ENCODE results near the gene YPEL1.
A peak's percentile ranks its signal among the peaks of the same experiment; 100 is the strongest.

The YPEL1 gene, protein sequence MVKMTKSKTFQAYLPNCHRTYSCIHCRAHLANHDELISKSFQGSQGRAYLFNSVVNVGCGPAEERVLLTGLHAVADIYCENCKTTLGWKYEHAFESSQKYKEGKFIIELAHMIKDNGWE

DNA sequence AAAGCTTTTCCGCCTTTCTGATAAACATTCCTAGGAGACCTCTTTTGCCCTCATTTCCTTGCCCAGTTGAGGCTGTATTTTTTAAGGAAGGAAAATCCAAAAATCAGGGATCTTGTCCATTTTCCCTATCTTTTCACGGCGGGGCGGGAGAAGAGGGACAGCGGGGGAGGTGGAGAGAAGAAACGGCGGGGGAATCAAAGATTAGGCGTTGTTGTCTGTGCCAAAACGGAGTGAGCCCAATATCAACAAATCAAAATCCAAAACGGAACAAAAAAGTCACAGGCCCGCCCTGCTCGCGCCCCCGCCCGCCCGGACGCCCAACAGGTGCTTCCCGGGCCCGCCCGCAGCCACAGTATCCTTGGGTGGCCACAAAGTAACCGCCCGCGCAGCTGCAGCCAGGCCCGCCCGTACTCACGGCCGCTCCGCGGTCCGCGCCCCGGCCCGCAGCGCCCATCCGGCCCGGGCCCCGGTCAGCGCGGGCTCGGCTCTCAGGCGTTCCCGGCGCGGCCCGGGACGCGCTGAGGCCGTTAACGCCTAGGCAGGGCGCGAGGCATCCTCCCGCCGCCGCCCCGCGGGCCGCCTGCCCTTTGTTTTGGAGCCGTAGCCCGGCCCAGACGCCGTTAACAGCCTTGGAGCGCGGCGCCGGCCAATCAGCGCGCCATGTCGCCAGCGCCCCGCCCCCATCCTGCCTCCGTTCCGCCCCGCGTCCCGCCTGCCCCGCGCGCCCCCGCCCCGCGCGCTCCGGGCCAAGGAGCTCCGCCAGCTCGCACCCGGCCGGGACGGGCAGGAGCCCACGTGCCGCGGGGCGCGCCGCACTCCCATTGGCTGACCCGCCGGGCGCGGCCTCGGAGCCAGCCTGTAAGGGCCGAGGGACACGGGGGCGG, at the start of gene YPEL1:
YPEL1 (minus strand) TSS at position 595 of the 884 bp plus-strand sequence. CDS start 25,050 bp downstream, outside the sequence.
- H3K27me3 Mint-ChIP-seq, result peaks cover 39% of the 10 kb centered on the region
- H3K36me3 Mint-ChIP-seq, result peaks cover 3% of the 10 kb centered on the region
- H3K9me3 Mint-ChIP-seq, result no peaks in the 10 kb centered on the region
- peak within 1 kb of the TSS; percentile 93 for H3K27ac Mint-ChIP-seq
- peak; percentile 96 for DNase-seq
- CTCF ChIA-PET, result interaction anchor here (1.8 kb wide), 1 partner anchor 7 kb away, joined by 3 read pairs; no protein-coding TSS in a partner anchor
- peak within 1 kb of the TSS; percentile 87 for H3K4me3 Mint-ChIP-seq
- H3K4me1 Mint-ChIP-seq, result peaks cover 19% of the 10 kb centered on the region

DNA sequence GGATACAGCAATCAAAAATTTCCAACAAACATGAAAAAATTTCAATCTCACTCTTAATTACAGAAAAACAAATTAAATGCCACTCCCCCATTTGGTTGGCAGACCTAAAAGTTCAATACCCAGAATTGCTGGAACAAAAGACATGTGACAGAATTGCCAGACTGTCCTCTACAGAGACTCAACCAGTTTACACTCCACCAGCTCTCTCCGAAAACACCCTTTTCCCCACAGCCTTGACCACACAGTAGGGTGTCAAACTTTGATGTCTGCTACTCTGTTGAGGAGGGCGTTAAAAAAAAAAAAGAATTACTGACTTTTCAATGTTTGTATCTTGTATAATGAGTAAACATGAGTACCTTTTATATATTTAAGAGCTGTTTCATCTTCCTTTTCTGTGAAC, 44.7 kb upstream of the YPEL1 start:
- no peaks in the 10 kb centered on the region for H3K27me3 Mint-ChIP-seq
- peak overlapping the region; percentile 19 for H3K27ac Mint-ChIP-seq
- CTCF ChIA-PET, result interaction anchor here (0.9 to 1.4 kb wide), 2 partner anchors 17 to 158 kb away, joined by 3 to 7 read pairs; no protein-coding TSS in a partner anchor

DNA sequence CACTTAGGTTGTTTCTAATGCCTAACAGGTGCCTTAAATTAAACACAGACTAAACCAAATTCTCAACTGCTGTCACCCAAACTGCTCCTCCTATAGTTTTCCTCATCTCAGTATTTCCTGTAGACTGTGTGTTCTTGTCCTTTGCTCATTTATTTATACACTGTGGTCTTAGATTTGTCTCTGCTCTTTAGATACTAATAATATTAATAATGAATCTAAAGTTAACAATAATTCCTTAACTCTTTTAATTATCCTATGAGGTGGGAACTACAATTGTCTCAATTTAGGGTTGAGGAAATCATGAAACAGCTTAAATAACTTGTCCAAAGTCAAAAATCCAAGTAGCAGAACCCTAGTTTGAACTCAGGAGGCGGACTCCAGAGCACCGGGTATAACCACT, 43.9 kb upstream of the YPEL1 start:
- Mint-ChIP-seq H3K27ac (no peak overlapping the region), H3K36me3 (peaks cover 23% of the 10 kb centered on the region), H3K27me3 (no peaks in the 10 kb centered on the region), H3K4me3 (no peak overlapping the region), H3K4me1 (no peaks in the 10 kb centered on the region), H3K9me3 (no peaks in the 10 kb centered on the region)
- CTCF ChIA-PET, result interaction anchor here (0.9 to 1.4 kb wide), 2 partner anchors 17 to 159 kb away, joined by 3 to 7 read pairs; no protein-coding TSS in a partner anchor
- no peak for DNase-seq

More for the DNA sequence above, 44.7 kb upstream of the YPEL1 start:
- Mint-ChIP-seq H3K4me3 (no peak overlapping the region), H3K36me3 (peaks cover 29% of the 10 kb centered on the region), H3K9me3 (no peaks in the 10 kb centered on the region), H3K4me1 (no peaks in the 10 kb centered on the region)
- DNase-seq, result no peak

DNA sequence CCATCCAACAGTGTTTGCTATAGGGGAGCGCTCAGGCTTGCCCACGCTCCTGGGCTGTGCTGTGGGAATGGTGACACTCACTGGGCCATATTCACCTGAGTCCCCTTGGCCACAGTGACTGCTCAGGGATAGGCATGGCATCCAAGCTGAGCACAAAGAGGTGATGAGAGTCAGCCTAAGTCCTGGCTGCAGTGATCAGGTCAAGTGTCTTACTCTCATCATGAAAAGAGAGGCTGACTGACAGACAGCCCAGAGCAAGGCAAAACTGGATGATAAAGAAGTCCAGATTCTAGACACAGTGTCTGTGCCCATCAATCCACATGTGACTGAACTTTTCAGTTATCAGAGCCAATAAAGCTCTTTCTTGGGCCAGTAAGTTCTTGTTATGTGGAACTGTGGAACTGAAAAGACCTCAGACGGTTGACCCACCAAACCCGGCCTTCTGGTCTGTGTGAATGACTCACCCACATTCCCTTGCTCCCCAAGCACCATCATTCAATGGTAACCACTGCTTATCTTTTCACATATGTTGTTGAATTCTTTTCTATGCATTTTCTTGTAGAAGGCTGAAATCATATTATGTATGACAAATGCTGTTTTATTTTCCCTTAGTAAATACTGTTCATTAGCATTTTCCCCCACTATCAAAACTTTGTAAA, 43.2 kb upstream of the YPEL1 start:
- CTCF ChIA-PET, result no interaction called here
- H3K9me3 Mint-ChIP-seq, result no peaks in the 10 kb centered on the region
- H3K27me3 Mint-ChIP-seq, result no peaks in the 10 kb centered on the region
- no peak overlapping the region for H3K27ac Mint-ChIP-seq
- no peak for DNase-seq
- peaks cover 24% of the 10 kb centered on the region for H3K36me3 Mint-ChIP-seq
- no peak overlapping the region for H3K4me3 Mint-ChIP-seq
- no peaks in the 10 kb centered on the region for H3K4me1 Mint-ChIP-seq

DNA sequence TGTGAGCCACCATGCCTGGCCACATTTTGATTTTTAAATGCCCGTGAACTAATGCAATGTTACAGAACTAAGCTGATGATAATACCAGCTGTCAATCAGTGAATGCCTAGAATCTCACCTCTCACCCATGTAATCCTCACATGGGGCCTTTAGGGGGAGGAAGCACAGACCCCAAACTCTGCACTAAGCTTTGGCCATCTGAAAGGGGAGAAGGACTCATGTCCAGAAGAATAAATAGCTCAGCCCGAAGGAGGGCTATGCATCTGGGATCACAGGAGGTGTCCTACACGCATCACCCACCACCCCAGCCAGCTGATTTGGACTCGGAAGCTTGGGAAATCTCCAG, 36.0 kb upstream of the YPEL1 start:
- H3K27ac Mint-ChIP-seq, result no peak overlapping the region
- H3K9me3 Mint-ChIP-seq, result no peaks in the 10 kb centered on the region
- DNase-seq, result no peak
- H3K36me3 Mint-ChIP-seq, result peaks cover 48% of the 10 kb centered on the region
- CTCF ChIA-PET, result no interaction called here
- no peaks in the 10 kb centered on the region for H3K27me3 Mint-ChIP-seq
- no peak overlapping the region for H3K4me3 Mint-ChIP-seq
- peaks cover 27% of the 10 kb centered on the region for H3K4me1 Mint-ChIP-seq

DNA sequence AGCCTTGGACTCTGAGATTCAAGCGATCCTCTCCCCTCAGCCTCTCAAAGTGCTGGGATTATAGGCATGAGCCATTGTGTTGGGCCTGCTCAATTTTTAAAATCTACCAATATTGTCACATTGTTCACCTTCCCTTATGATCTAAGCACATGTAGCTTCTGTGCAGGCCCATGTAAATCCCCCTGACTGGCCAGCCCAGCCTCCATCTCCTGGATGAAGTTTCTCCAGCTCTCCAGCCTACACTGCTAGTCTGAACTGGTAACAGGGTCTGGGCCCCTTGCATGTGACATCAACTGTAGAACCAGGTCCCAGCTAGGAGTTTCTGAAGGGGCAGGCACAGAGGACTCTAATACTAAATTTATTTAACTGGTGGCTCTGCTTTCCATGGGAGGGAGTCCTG, 32.8 kb upstream of the YPEL1 start:
- Mint-ChIP-seq H3K27me3 (no peaks in the 10 kb centered on the region), H3K9me3 (no peaks in the 10 kb centered on the region), H3K4me1 (peaks cover 55% of the 10 kb centered on the region), H3K4me3 (no peak overlapping the region), H3K36me3 (peaks cover 62% of the 10 kb centered on the region), H3K27ac (peak overlapping the region; percentile 64)
- DNase-seq, result no peak
- CTCF ChIA-PET, result interaction anchor here (0.7 kb wide), 1 partner anchor 89 kb away, joined by 3 read pairs; no protein-coding TSS in a partner anchor

DNA sequence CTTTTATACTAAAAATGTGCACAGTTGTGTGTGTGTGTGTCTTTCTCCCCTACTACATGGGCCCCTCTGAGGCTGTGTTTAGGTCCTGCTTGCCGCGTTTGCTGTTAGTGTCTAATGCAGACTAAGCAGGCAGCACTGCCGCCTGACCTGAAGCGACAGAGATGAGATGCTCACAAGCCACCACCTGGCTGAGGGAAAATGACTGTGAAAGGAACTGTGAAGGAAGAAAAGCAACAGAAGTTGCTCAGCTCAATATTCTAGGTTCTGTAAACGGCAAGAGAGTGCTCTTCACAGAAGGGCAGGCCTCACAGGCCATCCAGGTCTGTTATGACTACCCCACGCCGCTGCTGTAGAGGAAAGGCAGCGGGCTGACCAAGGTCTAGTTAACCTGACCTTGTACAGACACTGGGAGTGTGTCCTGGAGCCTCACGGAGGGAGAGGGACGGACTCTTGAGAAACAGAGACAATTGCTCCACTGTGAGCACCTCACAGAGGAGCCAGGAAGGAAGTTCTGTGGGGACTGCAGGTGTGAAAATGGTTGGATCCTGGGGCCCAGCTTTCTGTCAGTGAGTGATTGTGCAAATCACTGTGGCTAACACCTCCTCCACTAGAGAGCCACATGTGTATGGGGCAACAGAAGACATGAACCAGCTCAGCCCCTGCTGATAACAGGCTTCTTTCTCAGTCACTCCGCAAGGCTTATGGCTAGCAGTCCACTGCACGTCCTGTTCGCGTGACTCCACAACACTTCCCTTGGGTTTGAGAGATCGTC, 31.3 kb upstream of the YPEL1 start:
- H3K4me1 Mint-ChIP-seq, result peaks cover 57% of the 10 kb centered on the region
- H3K36me3 Mint-ChIP-seq, result peaks cover 63% of the 10 kb centered on the region
- H3K4me3 Mint-ChIP-seq, result no peak overlapping the region
- H3K9me3 Mint-ChIP-seq, result no peaks in the 10 kb centered on the region
- peak; percentile 53 for DNase-seq
- CTCF ChIA-PET, result interaction anchor here (0.6 to 1.2 kb wide), 5 partner anchors 23 to 185 kb away, joined by 3 read pairs; partner anchors contain the start of gene PPM1F
- H3K27ac Mint-ChIP-seq, result peak overlapping the region; percentile 87
- H3K27me3 Mint-ChIP-seq, result no peaks in the 10 kb centered on the region

DNA sequence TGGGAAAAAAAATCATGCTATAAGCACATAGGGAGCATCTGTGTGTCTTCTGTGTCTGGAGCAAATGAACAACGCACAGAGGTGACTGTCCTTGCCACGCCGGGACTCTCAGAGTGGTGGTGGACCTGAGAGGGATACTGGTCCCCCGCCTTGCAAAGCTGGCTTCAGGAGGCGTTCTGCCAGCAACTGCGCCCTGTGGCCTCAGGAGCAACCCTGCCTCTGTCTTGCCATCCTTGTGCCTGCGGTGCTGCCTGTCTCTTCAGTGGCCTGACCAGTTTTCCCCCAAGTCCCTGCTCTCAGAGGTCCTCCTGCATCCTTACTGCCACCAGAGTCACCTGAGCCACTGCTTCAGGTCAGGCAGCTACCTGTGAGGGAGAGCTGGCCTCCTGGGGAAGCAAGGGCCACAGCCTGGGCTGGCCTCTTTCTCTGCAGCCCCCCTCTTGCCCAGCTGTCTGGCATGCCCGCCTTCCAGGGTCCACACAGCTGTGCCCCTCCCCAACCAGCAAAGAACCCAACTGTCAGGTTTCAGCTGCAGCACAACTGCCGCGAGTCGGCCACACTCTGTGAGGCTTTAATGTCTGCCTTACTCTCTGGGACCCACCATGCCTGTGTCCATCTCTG, 30.4 kb upstream of the YPEL1 start:
- H3K36me3 Mint-ChIP-seq, result peaks cover 59% of the 10 kb centered on the region
- H3K9me3 Mint-ChIP-seq, result no peaks in the 10 kb centered on the region
- no peaks in the 10 kb centered on the region for H3K27me3 Mint-ChIP-seq
- H3K4me1 Mint-ChIP-seq, result peaks cover 56% of the 10 kb centered on the region
- no peak for DNase-seq
- CTCF ChIA-PET, result interaction anchor here (0.7 to 1.2 kb wide), 2 partner anchors 184 to 186 kb away, joined by 3 read pairs; partner anchors contain the start of gene PPM1F
- H3K27ac Mint-ChIP-seq, result peak overlapping the region; percentile 87
- no peak overlapping the region for H3K4me3 Mint-ChIP-seq

DNA sequence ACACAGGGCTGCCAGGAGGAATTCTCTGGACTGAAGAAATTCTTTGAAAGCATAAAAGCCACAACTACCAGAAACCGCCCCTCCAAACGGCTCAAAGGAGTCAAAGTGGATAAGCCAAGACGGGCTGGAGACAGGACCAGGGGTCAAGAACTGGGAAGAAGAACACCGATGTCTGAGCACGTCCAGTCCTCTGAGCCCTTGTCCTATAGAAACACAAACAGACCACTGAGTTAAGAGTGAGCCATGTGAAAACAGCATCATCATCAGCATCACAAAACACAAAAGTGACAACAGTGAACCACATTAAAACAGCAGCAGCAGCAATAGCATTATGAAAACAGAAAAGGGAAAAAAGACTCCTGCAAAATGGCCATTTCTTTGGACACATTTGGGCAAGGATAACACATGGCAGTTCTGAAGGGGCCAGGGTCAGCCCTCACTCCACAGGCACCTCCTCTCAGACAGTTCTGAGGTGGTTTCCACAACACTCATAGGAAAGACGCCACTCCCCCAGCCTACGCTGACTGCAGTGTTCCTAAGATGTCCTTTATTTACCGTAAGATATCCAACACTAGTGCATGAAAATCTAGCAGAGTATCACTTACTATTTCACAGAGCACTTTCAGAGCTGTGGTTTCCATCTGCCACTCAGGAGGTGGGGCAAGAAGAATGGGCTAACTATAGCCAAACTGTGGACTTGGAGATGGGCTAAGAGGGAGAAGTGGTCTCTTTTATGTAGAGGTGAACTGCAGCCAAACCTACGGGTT, 28.6 kb upstream of the YPEL1 start:
- Mint-ChIP-seq H3K36me3 (peaks cover 57% of the 10 kb centered on the region), H3K4me3 (no peak overlapping the region), H3K4me1 (peaks cover 56% of the 10 kb centered on the region), H3K9me3 (no peaks in the 10 kb centered on the region), H3K27ac (peak overlapping the region; percentile 43), H3K27me3 (no peaks in the 10 kb centered on the region)
- CTCF ChIA-PET, result interaction anchor here (1.0 kb wide), 1 partner anchor 38 kb away, joined by 3 read pairs; no protein-coding TSS in a partner anchor
- DNase-seq, result no peak

DNA sequence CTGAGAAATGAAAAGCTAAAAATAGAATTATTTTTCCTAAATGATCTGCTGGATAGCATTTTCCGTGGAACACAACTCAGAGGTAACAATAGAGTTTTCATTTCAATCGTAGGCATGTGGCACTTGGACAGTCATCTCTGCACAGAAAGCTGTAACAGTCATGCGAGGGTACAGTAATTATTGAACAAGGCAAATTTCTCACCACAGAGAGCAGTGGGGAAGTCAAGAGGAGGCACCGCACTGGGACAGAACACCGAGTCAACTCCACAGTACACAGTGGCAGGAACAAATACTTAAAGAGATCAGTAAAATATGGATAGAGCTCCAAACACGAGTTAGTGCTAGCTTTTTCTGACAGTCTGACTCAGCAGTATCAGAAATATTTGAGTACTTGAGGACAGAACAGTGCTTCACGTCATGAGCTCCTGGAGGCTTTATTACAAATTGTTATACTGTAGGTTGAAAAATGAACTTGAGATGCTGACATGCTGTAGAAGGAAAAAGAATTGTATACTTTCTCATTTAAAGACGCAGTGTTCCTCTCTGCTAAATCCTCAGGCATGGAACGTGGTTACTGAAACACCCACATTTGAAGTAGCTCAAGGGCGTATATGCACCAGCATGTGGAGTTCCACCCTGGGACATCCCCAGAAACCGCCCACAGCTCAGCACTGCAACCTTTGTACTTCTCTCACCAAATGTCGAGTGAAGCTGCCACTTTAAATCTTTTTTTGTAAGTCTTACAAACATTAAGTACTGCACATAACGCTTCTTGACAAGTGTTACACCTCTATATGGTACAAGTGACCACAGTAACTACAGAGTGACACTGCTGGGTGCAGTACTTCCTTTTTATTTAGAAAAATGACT, 27.4 kb upstream of the YPEL1 start:
- no peaks in the 10 kb centered on the region for H3K27me3 Mint-ChIP-seq
- no peaks in the 10 kb centered on the region for H3K9me3 Mint-ChIP-seq
- H3K36me3 Mint-ChIP-seq, result peaks cover 52% of the 10 kb centered on the region
- DNase-seq, result no peak
- H3K4me3 Mint-ChIP-seq, result no peak overlapping the region
- peaks cover 47% of the 10 kb centered on the region for H3K4me1 Mint-ChIP-seq
- no peak overlapping the region for H3K27ac Mint-ChIP-seq
- CTCF ChIA-PET, result interaction anchor here (0.5 to 1.0 kb wide), 3 partner anchors 17 to 120 kb away, joined by 3 read pairs; no protein-coding TSS in a partner anchor

DNA sequence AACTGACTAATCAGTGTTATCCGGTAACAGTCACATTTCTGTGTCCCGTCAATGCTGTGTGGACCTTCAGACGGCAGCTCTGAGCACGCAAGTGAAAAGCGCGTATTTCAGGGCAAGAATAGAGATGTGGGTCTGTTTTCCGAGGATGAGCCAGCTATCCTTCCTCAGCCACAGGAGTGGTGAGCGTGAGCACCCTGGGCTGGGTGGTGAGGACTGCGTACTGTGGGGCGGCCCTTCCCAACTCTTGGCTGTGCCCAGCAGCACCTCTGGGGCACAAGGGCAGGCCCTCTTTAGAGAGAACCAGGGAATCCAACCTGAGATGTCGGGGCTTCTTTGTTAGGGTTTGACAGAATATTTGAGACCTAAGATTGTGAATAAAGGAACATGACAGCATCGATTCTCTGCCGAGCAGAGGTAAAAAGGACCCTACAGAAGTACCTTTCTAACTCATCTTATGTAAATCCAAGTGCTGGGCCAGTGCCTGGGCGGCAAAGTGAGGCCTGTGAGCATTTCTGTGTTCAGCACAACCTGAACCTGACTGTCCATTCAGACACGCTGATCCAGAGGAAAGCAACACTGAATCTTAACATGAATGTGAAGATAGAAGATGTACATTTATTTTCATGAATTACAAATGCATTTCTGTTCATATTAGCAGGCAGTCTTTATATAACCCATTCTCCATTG, 26.5 kb upstream of the YPEL1 start:
- Mint-ChIP-seq H3K9me3 (no peaks in the 10 kb centered on the region), H3K36me3 (peaks cover 50% of the 10 kb centered on the region), H3K27ac (no peak overlapping the region), H3K27me3 (no peaks in the 10 kb centered on the region), H3K4me1 (peaks cover 39% of the 10 kb centered on the region), H3K4me3 (no peak overlapping the region)
- CTCF ChIA-PET, result interaction anchor here (1.0 kb wide), 1 partner anchor 18 kb away, joined by 3 read pairs; no protein-coding TSS in a partner anchor
- DNase-seq, result no peak

DNA sequence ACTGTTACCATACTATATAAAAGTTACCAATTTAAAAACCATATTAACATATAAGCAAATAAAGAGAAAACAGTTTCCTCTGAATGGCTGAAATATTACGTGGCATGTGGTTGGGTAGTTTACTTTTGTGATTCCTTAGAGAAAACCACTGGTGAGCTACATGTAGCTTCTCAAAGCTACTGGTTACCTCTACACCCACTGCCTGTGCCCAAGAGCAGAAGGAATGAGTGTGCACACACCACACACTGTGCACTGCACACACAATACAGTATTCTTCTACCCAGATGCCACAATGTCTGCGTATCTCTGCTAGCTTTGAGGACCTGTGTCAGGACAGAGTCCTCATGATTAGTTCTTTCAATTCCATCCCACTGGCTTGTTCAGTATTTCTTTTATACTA, 25.5 kb upstream of the YPEL1 start:
- CTCF ChIA-PET, result no interaction called here
- H3K4me1 Mint-ChIP-seq, result peaks cover 29% of the 10 kb centered on the region
- no peak overlapping the region for H3K27ac Mint-ChIP-seq
- H3K9me3 Mint-ChIP-seq, result no peaks in the 10 kb centered on the region
- peaks cover 43% of the 10 kb centered on the region for H3K36me3 Mint-ChIP-seq
- no peaks in the 10 kb centered on the region for H3K27me3 Mint-ChIP-seq
- no peak for DNase-seq
- H3K4me3 Mint-ChIP-seq, result no peak overlapping the region

Data from activated naive CD4-positive, alpha-beta T cell treated with anti-CD3 and anti-CD28 coated beads, Interleukin-2, amount 10 ng/mL, durations not matched to agents 7 days and 5 days (primary cell).